Activated CD4-positive, CD25-positive, alpha-beta regulatory T cell treated with anti-CD3 and anti-CD28 coated beads, Interleukin-2, amount 50 U/mL, for 24 hours (primary cell): ENCODE results near the gene NUDT2.

Experiments used
- ATAC-seq, 2 donors: fragments of 150-1000 bp; cut with Tn5 transposase; one replicate each; pipeline ENCODE4 v1.10.0; 2021; ENCODE audit warnings: mild to moderate bottlenecking in 1 of 2, moderate library complexity in 1 of 2

NUDT2 gene

GRCh38 chr9:34371886-34372466 lies 42.6 kb downstream of the NUDT2 start:
- no peak for ATAC-seq

DNA sequence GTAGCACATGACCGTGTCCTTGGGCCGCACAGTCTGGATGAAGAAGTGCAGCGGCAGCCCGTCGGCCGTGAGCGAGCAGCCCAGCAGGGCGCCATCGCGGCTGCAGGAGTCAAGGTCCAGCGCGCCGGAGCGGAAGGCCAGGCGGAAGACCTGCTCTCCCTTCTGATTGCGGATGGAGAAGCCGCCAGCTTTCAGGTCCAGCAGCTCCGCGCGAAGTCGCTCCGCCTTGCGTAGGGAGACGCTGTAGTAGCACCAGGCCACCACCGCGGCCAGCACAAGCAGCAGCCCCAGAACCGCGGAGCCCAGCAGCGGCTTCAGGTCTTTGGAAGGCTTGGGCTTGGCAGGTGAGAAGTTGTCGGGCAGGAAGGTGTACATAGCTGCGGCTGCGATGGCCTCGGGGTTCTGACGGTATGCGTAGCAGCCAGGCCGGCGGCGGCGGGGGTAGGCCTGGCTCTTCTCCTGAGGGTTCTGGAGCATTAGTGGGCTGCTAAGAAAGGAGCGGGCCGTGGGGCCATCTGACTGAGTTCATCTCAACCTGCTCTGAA lies 43.2 kb downstream of the NUDT2 start:
- no peak for ATAC-seq

DNA sequence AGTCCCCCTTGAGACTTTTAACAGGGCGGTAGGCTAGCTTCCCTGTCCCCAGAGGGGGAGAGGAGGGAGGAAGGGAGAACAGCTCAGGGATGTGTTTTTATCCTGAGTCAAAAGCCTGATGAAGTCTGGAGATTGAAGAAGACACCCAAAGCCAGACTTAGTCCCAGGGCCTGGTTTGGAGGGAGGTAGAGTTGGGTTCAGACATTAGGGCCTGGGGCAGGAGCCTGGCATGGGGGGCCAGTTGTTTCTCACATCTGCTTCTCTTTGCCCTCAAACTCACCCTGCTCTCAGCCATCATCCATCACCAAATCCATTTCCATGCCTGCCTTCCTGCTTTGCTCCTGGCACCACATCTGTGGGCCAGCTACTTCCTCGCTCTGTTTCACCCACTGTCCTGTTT lies 44.4 kb downstream of the NUDT2 start:
- ATAC-seq = no peak

- no peak for ATAC-seq
Measured at GRCh38 chr9:34374339-34374738, 45.0 kb downstream of the NUDT2 start.

- ATAC-seq = no peak
Measured at GRCh38 chr9:34374905-34375552, 45.7 kb downstream of the NUDT2 start.

GRCh38 chr9:34375901-34376595 lies 46.7 kb downstream of the NUDT2 start:
- ATAC-seq = no peak

DNA sequence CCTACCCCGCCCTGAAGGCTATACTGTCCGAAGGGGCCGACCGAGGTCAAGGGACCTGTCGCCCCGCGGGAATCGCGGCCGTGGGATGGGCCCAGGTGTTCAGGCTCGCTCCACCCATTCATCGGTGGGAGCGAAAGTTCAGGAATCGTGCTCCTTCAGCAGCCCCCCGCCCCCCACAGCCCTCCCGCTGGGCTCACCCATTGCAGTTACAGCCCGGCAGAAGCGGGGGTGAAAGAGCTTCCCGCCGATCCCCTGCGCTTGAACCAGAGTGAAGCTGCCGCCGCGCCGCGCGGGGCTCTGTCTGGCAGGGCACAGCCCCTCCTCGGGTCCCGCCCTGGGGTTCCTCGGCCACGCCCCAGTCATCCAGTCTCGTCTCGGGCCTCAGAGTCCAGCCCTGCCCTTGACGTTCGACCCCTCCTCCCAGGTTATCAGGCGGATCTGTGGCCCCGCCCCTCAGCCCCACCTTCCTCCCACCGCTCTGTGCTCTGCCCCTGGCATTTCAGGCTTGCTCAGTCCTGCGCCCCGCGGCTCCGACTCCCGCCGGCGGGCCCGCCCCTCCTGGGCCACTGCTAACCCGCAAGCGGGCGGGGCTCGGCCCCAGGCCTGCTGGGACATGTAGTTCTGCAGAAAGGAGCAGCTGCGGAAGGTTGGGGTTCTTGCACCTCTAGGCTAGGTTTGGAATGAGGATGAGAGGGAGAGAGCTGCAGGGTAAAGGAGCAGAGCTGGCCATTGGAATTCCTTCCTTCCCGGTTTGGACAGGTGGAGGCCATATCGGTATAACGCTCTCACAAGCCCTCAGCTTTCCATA lies 47.4 kb downstream of the NUDT2 start, which contains the start of gene MYORG:
Gene MYORG, minus strand, starts transcription at position 303 of the 808 bp plus-strand sequence. CDS start 3,955 bp downstream, outside the sequence.
- peak; percentile 87 to 88 for ATAC-seq

GRCh38 chr9:34377404-34377746 lies 48.0 kb downstream of the NUDT2 start:
- ATAC-seq = no peak

GRCh38 chr9:34378376-34379060 lies 49.1 kb downstream of the NUDT2 start:
- no peak for ATAC-seq

DNA sequence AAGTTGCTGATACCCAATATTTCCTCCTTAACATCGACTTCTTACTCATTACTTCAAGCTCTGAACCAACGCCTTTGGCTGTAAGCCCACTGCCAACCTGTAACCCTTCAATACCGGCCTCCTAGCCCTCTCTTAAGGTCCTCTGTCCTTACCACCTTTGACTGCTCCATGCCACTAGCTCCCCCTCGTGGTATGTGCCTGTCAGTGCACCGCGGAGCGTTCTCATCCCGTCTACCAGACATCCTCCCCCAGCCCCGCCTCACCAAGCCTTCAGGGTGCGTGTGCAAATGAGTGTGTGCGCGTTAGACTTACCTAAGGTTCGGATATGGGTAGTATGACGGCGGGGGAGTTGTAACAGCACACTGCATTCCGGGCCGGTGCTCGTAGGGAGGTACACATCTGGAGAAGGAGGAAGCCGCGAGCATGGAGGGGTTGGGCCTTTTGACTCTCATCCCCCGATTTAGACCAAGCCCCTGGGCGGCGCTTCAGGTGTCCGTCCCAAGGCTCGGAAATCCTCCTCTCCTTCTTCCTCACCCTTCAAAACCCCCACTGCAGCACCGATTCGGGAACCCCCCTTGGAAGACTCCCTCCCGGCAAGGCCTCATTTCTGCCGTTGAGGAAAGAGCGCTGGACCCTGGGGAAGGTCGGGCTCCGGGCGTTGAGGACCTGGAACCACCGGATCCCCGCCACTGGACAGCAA lies 50.1 kb downstream of the NUDT2 start:
- peak; percentile 18 to 30 for ATAC-seq

DNA sequence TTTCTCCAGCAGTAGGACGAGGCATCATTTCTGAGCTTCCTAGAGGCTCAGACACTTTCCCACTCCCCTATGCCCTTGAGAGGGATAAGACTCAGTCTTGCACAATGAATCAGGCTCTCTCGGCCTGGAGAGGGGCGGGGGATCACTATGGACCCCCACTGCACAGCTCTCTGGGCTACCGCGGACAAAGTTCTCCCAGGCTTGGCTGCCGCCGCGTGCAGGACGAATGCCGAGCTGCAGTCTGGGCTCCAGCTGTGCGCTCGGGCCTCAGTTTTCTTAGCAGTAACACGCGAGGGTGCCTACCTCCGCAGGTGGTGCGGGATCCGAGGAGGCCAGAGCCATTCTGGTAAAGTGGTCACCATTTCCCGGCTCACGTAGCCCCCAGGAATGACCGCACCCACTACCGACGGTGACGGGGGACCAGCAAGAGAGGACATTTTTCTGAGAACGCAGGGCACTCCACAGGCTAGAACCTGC lies 50.7 kb downstream of the NUDT2 start:
- ATAC-seq = no peak

GRCh38 chr9:34380511-34381315 lies 51.3 kb downstream of the NUDT2 start:
- peak; percentile 47 to 52 for ATAC-seq

DNA sequence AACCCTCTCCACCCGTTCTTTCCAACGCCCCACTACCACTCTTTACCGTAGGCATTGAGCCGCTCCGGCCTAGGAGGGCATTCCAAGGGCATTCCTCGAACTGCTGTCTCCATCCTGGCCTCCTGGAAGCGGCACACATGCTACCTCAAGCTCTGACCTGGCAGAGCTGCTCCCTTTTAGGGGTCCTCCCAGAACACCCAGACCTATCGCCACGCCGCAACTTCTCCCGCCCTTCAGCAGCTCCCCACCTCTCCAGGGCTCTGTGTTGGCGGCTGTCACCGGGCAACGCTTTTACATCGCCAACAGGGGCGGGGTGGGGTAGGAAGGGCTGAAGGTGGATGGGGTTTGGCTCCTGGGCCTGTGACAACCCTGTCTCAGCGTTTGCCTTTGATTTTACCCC lies 52.0 kb downstream of the NUDT2 start:
- no peak for ATAC-seq

DNA sequence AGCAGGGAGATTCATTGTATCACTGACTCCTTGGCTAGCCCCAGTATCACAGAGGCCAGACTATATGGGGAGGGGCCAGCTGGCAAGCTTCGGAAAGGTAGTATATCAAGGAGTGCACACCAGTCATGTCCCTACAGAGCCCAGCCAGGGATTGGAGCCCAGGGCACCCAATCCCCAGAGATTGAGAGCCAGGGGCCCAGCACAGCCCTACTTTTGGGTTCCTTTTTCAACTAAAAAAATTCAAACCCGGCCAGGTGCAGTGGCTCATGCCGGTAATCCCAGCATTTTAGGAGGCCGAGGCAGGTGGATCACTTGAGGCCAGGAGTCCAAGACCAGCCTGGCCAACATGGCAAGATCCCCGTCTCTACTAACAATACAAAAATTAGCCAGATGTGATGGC lies 52.7 kb downstream of the NUDT2 start:
- ATAC-seq = no peak

GRCh38 chr9:34382879-34383278 lies 53.5 kb downstream of the NUDT2 start:
- ATAC-seq = no peak

- no peak for ATAC-seq
Measured at GRCh38 chr9:34383904-34384303, 54.5 kb downstream of the NUDT2 start.

DNA sequence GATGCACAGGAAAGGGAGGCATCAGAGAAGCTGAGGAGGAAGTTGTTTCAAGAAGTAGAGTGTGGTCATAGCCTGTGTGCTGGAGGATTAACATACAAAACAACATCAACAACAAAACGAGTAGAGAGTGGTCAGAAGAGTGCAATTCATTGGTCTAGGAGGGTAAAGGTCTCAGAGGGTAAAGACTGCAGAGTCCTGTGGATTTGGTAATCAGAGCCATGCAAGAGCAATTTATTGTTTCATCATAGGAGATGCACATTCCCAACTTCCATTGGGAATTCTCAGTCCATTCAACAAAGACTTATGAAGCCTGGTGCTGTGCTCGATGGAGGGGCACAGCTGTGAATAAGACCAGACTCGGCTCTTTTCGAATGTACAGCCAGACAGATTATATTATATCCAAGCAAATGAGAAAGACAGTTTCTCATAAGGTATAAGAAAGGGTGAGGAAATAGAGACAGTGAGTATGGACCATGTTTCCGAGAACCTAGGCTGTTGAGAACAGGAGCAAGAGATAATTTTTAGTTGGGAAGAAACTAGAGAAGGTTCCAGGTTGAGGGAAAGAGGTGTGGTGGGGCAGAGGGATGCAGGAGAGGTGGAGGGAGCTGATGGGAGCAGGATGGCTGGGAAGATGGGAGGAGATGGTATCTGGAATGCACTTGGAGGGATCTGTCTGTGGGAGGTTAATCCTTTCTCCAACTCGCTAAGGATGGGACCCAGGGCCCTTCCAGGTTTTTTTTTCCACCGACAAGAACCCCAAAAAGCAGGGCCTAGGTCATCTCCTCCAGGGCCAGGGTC lies 55.2 kb downstream of the NUDT2 start:
- ATAC-seq = no peak

DNA sequence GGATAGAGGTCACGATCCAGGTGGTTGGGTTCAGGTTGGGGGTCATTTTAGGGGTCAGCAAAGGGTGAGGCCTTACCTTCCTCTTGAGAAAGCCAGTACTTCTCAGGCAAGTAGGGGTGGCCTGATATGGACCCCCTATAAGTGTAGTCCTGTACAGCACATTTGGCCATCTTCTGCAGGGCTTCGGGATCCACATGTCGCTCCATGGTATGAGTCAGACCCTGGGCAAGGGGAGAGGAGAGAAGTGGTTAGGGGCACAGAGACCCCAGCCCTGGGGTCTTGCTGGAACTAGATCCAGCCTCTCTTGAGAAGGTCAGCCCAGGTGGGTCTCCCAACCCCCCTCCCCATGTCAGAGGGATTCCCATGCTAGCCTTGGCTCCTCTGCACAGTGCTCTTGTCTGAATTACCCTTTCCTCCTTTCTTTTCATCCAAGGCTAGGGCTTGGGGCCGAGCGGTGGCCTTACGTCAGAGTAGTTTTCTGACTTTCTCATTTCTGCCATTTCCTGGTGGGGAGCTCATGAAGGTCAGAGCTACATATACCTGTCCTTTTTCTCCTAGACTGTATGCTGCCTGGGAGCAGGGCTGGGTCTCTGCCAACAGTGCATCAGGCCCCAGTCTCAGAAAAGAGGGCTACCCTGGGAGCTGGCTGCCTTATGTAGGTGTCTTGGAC lies 56.3 kb downstream of the NUDT2 start:
- no peak for ATAC-seq

- no peak for ATAC-seq
Measured at GRCh38 chr9:34386656-34387055, 57.3 kb downstream of the NUDT2 start.
